K562 (cell line): ENCODE measurements around the gene OPHN1.
"Not testable (repeated sequence)": the region's sequence is repeated elsewhere in the genome, so short reads cannot be mapped to it uniquely, and the experiment has no call there.

Experiments used
- ELF4 ChIP-seq: fragments of 450-650 bp; formaldehyde crosslinking; IDR thresholded peaks from 2 replicates; pipeline ENCODE4 v1.4.0; 2022; ENCODE audit warnings: missing genetic modification characterization
- MNT ChIP-seq, 2 experiments: fragments of 450-650 bp; conservative IDR thresholded peaks; 2 replicates each; pipeline ENCODE4 v1.6.1; 2017; ENCODE audit warnings: mild to moderate bottlenecking in 2 of 2, moderate library complexity in 2 of 2
- POLR2AphosphoS2 ChIP-seq: IDR thresholded peaks from 2 replicates; pipeline ENCODE4 v1.6.1; 2012; ENCODE audit warnings: low read length, improper control_type of control experiment
- RERE ChIP-seq: sonication (generic); formaldehyde crosslinking; IDR thresholded peaks from 2 replicates; pipeline ENCODE4 v1.8.0; 2023; ENCODE audit warnings: missing genetic modification reagents, mild to moderate bottlenecking, borderline replicate concordance
- ZNF175 ChIP-seq: fragments of 200-800 bp; sonication (Bioruptor generic); IDR thresholded peaks from 2 replicates; pipeline ENCODE4 v1.6.1; 2016; ENCODE audit warnings: low read depth, mild to moderate bottlenecking, missing genetic modification characterization, missing compliant biosample characterization

DNA sequence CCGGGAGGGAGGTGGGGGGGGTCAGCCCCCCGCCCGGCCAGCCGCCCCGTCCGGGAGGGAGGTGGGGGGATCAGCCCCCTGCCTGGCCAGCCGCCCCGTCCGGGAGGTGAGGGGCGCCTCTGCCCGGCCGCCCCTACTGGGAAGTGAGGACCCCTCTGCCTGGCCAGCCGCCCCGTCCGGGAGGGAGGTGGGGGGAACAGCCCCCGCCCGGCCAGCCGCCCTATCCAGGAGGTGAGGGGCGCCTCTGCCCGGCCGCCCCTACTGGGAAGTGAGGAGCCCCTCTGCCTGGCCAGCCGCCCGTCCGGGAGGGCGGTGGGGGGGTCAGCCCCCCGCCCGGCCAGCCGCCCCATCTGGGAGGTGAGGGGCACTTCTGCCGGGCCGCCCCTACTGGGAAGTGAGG, 106.5 kb downstream of the OPHN1 start:
- TF ChIP-seq ZNF175 (CRISPR knock-in tag); ELF4; RERE; POLR2AphosphoS2; MNT (conservative IDR thresholded peaks at IDR 0.05): not testable (repeated sequence)
